Tibial artery (tissue), 4 donors: Measurements from ENCODE around the gene ALDH1A1.

Experiments used
- DNase-seq, 2 donors: peaks; one replicate each; pipeline ENCODE4 v3.0.0-alpha.2; 2019
- H3K27ac ChIP-seq, 2 donors: fragments of 200-600 bp; sonication (generic) in 1 of 2; 1 replicate in 1 of 2; 2 replicates in 1 of 2; pipeline ENCODE4 v1.5.1; 2018 to 2019; ENCODE audit warnings: mild to moderate bottlenecking in 1 of 2
- H3K27me3 ChIP-seq, 2 donors: fragments of 200-600 bp; sonication (generic) in 1 of 2; one replicate each; pipeline versions ENCODE4 v1.5.1 to v1.6.0; 2016 to 2019
- H3K36me3 ChIP-seq, 3 donors: fragments of 200-600 bp; sonication (generic) in 2 of 3; one replicate each; pipeline ENCODE4 v1.5.1; 2016 to 2019; ENCODE audit warnings: mild to moderate bottlenecking in 2 of 3
- H3K4me1 ChIP-seq, 4 donors: fragments of 200-600 bp; sonication (generic) in 2 of 4; 1 replicate in 3 of 4; 2 replicates in 1 of 4; pipeline ENCODE4 v1.5.1; 2016 to 2019
- H3K4me3 ChIP-seq, 2 donors: fragments of 200-600 bp; sonication (generic) in 1 of 2; 1 replicate in 1 of 2; 2 replicates in 1 of 2; pipeline ENCODE4 v1.5.1; 2018 to 2019; ENCODE audit warnings: mild to moderate bottlenecking in 2 of 2
- H3K9me3 ChIP-seq, 3 donors: fragments of 200-600 bp; sonication (generic) in 1 of 3; one replicate each; pipeline ENCODE4 v1.5.1; 2016 to 2019
- intact Hi-C: fragments of 100-400 bp; cut with DNase I; formaldehyde crosslinking; loops from one replicate; pipeline ENCODE4 v1.15.0; 2023; ENCODE audit warnings: low total_unique reads
- TF ChIP-seq, protein P1 (sequence below), 2 experiments: fragments of 200-600 bp in 1 of 2; fragments of 450-650 bp in 1 of 2; IDR thresholded peaks; one replicate each; pipeline ENCODE4 v1.5.1; 2017 to 2019; ENCODE audit warnings: antibody characterized with exemption in 2 of 2, mild to moderate bottlenecking in 1 of 2, moderate library complexity in 1 of 2

Gene ALDH1A1

DNA sequence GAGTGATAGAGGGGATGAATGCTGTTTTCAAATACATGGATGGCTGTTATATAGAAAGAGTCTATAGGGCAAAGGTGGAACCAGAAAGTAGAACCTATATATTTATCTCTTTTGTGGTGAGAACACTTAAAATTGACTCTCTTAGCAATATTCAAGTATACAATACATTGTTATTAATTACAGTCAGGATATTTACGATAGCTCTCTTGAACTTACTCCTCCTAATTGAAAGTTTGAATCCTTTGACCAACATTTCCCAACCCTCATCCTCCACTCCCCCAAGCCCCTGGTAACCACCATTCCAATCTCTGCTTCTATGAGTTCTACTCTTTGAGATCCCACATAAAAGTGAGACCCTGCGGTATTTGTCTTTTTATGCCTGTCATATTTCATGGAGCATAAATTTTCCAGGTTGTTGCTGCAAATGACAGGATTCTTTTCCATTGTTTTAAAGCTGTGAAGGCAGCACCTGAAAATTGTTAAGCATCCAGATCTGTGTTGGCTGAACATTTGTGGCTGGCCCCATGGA is 41.5 kb downstream of the ALDH1A1 start:
- Histone ChIP-seq H3K36me3 (peaks cover 0 to 13% (median 0%) of the 10 kb centered on the region in 3 donors), H3K27me3 (no peaks in the 10 kb centered on the region), H3K27ac (no peak overlapping the region), H3K4me3 (no peak overlapping the region), H3K9me3 (no peaks in the 10 kb centered on the region), H3K4me1 (peaks cover 0 to 9% (median 6%) of the 10 kb centered on the region in 4 donors)
- DNase-seq: no peak
- TF ChIP-seq, protein P1, sequence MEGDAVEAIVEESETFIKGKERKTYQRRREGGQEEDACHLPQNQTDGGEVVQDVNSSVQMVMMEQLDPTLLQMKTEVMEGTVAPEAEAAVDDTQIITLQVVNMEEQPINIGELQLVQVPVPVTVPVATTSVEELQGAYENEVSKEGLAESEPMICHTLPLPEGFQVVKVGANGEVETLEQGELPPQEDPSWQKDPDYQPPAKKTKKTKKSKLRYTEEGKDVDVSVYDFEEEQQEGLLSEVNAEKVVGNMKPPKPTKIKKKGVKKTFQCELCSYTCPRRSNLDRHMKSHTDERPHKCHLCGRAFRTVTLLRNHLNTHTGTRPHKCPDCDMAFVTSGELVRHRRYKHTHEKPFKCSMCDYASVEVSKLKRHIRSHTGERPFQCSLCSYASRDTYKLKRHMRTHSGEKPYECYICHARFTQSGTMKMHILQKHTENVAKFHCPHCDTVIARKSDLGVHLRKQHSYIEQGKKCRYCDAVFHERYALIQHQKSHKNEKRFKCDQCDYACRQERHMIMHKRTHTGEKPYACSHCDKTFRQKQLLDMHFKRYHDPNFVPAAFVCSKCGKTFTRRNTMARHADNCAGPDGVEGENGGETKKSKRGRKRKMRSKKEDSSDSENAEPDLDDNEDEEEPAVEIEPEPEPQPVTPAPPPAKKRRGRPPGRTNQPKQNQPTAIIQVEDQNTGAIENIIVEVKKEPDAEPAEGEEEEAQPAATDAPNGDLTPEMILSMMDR (IDR thresholded peaks at IDR 0.05): no peak
- intact Hi-C loops: no loop called here

DNA sequence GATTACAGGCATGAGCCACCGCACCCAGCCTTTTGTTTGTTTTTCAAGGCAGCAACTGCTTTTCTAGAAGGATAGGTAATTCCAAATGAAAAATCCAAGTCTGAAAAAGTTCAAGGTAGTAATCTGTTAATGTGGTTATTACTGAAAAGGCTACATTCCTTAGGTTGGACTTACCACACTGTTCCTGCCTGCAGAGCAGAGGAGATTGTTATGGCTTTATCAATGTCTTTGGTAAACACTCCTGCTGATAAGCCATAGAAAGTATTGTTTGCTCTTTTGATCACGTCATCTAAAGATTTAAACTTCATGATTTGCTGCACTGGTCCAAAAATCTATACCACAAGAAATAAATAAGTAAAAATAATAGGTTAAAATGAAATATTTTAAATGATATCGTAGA is 43.4 kb downstream of the ALDH1A1 start:
- H3K4me1 ChIP-seq: peaks cover 0 to 9% (median 6%) of the 10 kb centered on the region in 4 donors
- H3K27ac ChIP-seq: no peak overlapping the region
- no peaks in the 10 kb centered on the region for H3K27me3 ChIP-seq
- H3K4me3 ChIP-seq: no peak overlapping the region
- H3K9me3 ChIP-seq: no peaks in the 10 kb centered on the region
- no peak for DNase-seq
- TF ChIP-seq, protein P1 (IDR thresholded peaks at IDR 0.05): no peak
- intact Hi-C loops: no loop called here
- H3K36me3 ChIP-seq: peaks cover 0 to 5% (median 0%) of the 10 kb centered on the region in 3 donors

DNA sequence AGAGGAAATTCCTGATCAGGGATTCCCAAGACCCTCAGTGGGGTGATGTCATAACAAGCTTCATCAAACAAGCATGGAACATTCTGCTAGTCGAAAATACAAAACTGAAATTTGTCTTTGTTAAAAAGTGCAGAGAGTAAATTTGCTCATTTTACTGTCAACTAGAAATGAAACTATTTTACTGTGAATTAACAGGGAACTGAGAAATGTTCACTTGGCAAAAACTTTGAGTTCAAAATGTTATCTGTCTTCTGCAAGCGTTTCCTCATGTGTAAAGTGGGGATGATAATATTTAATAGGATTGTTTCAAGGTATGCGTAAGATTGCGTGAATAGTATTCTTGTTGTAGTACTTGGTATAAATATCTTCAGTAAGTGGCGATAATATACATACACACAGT is 45.4 kb downstream of the ALDH1A1 start:
- intact Hi-C loops: no loop called here
- H3K9me3 ChIP-seq: no peaks in the 10 kb centered on the region
- no peak overlapping the region for H3K4me3 ChIP-seq
- TF ChIP-seq, protein P1 (IDR thresholded peaks at IDR 0.05): no peak
- H3K27ac ChIP-seq: no peak overlapping the region
- no peak for DNase-seq
- H3K36me3 ChIP-seq: peaks cover 0 to 5% (median 0%) of the 10 kb centered on the region in 3 donors
- H3K27me3 ChIP-seq: no peaks in the 10 kb centered on the region
- H3K4me1 ChIP-seq: peaks cover 0 to 4% (median 3%) of the 10 kb centered on the region in 4 donors

DNA sequence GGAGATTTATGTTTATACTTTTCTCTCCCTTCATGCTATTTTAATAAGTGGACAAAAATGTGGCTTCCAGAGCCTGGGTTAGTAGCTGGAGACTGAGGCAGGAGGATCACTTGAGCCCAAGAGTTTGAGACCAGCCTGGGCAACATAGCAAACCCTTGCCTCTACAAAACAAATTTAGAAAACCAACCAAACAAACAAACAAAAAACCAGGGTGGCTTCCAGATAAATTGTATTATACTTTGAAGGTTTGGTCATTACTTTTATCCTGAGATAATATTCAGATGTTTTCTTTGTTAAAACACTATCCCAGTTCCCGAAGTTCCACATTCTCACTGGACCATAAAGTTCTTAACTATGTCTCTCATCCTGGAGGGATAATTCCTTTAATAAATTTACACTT is 46.0 kb downstream of the ALDH1A1 start:
- TF ChIP-seq, protein P1 (IDR thresholded peaks at IDR 0.05): no peak
- intact Hi-C loops: no loop called here
- Histone ChIP-seq H3K4me1 (no peaks in the 10 kb centered on the region), H3K4me3 (no peak overlapping the region), H3K27me3 (no peaks in the 10 kb centered on the region), H3K9me3 (no peaks in the 10 kb centered on the region), H3K36me3 (peaks cover 0 to 5% (median 0%) of the 10 kb centered on the region in 3 donors), H3K27ac (no peak overlapping the region)
- no peak for DNase-seq

DNA sequence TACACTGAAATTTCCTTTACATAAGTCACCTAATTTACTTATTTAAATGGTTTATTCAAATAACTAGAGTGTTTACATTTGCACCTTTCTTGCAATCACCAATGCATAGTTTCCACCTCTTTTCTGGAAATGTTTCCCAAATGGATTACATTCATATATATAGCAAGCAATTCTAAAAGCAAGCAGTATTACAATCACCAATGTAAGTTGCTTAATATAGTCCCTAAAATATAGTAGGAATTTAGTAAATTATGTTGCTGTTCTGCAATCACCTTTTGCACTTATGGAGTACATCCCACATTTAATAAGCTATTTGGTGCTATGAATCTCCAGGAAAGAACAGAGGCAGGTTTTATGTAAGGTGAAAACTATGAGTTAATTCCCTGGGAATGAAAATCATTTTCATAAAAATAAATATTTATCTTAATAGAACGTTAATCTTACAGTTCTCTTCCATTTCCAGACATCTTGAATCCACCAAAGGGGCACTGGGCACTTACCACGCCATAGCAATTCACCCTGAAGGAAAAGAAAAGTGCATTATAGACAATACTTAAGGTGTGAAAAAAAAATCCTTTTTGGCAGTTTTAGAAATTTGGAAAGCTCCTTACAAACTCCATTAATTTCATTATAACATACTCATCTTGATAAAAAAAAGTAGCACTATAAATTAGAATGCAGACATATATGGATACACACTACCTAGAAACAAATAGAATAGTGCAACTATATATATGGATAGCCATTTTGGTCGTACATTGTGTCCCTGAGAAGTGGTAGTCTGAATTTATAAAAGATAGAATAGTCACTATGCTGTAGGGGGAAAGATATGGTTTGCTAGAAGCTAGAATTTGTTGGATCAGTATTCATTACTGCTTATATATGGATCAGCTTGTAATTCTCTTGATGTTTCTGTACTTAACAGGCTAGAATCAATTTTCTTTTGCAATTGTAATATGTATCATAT is 47.1 kb downstream of the ALDH1A1 start:
- DNase-seq: no peak
- no peak overlapping the region for H3K4me3 ChIP-seq
- no peak overlapping the region for H3K27ac ChIP-seq
- H3K36me3 ChIP-seq: peaks cover 0 to 5% (median 0%) of the 10 kb centered on the region in 3 donors
- TF ChIP-seq, protein P1 (IDR thresholded peaks at IDR 0.05): no peak
- no peaks in the 10 kb centered on the region for H3K9me3 ChIP-seq
- H3K27me3 ChIP-seq: no peaks in the 10 kb centered on the region
- H3K4me1 ChIP-seq: no peaks in the 10 kb centered on the region
- intact Hi-C loops: no loop called here
